ENCODE results near the gene FBXO47.

The FBXO47 gene

DNA sequence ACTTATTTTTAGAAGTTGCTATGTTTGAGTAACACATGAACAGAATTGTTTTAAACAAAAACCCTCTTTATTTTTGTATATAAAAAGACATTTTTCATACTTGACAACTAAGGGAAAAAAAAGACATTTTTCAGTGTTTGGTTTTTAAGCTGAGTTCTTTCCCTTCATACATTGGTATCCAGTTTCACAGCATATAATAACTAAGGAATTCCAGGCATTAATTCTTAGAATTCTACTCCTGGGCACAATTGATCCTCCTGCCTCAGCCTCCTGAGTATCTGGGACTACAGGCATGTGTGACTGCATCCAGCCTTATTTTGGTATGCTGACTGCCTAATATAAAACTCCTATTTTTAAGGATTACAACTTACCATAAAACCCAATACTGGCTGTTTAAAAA, 8.4 kb downstream of the FBXO47 start:
- TF ChIP-seq GATA3 (IDR thresholded peaks at IDR 0.05; ENCODE audit: low read depth, low read length) (no peak), GATA2 (IDR thresholded peaks at IDR 0.05; ENCODE audit: low read depth, low read length) (no peak)

DNA sequence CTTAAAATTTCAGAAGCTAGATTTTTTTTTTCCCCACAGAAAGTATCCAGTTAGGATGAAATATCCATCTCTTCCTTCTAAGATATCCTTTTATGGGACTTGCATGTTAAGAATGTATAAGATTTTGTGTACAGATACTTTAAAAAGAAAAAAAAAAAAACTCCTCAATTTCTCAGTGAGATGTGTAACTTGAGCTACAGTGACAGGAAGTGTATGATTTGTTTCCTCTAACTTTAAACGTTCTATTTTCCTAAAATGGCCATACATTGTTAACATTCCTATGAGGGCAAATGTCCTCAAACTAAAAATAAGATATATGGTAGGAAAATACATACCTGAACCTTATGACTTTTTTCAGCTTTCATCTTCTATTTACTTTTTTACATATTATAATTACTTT, 8.9 kb downstream of the FBXO47 start:
- TF ChIP-seq GATA3 (IDR thresholded peaks at IDR 0.05; ENCODE audit: low read depth, low read length) (no peak), GATA2 (IDR thresholded peaks at IDR 0.05; ENCODE audit: low read depth, low read length) (no peak)

DNA sequence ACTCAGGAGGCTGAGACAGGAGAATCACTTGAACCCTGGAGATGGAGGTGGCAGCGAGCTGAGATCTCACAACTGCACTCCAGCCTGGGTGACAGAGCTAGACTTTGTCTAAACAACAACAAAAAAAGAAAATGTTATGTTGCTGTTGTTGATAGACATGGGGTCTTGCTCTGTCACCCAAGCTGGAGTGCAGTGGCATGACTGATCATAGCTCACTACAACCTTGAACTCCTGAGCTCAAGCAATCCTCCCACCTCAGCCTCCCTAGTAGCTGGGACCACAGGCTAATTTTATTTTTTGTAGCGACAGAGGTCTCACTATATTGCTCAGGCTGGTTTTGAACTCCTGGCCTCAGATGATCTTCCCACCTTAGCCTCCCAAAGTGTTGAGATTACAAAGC, 20.0 kb downstream of the FBXO47 start:
- TF ChIP-seq GATA2 (IDR thresholded peaks at IDR 0.05; ENCODE audit: low read depth, low read length) (no peak), GATA3 (IDR thresholded peaks at IDR 0.05; ENCODE audit: low read depth, low read length) (no peak)

DNA sequence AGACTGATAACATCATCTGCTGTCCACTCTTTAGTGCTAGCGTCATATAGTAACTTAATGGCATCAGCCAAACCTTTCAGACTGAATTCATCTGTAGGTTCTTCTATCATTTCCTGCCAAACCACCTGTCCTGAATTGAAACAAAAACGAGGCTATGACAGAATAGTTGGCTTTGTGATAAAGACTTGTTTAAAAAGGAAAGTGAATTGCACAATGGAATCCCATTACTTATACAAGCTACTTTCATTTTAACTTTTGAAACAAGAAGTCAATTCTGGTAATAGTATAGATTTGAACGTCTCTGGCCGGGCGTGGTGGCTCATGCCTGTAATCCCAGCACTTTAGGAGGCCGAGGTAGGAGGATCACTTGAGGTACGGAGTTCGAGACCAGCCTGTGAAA, 23.6 kb downstream of the FBXO47 start:
- TF ChIP-seq GATA3 (IDR thresholded peaks at IDR 0.05; ENCODE audit: low read depth, low read length) (no peak), GATA2 (IDR thresholded peaks at IDR 0.05; ENCODE audit: low read depth, low read length) (no peak)

DNA sequence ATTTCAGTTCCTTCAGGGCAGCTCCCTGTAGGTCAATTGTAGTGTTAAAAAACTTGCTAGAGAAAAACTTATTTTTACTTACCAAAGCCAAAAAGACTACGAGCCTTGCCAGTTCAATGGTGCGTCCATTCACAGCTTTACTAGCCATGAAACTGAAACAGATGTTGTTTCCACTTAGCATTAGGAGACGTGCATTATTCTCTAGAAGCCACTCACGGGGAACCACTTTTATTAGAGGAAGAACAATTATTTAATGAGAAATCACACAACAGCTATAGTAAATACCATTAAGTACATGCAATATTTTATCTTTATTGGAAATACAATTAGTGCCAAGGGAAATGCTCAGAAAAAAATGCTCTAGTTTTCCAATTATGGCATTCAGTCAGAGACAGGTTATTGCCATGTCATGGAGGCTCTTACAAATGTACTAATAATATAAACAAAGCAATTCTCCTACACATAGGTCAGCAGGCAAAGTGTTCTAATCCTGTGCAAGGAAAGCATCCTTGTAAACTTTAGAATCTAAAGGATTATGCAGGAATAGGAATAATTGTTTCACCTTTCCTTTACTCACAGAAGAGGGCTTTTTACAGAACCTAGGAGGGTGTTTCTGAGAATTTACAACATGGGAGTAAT, 24.4 kb downstream of the FBXO47 start:
- TF ChIP-seq GATA3 (IDR thresholded peaks at IDR 0.05; ENCODE audit: low read depth, low read length), result no peak
- no peak for TF ChIP-seq GATA2 (IDR thresholded peaks at IDR 0.05; ENCODE audit: low read depth, low read length)

DNA sequence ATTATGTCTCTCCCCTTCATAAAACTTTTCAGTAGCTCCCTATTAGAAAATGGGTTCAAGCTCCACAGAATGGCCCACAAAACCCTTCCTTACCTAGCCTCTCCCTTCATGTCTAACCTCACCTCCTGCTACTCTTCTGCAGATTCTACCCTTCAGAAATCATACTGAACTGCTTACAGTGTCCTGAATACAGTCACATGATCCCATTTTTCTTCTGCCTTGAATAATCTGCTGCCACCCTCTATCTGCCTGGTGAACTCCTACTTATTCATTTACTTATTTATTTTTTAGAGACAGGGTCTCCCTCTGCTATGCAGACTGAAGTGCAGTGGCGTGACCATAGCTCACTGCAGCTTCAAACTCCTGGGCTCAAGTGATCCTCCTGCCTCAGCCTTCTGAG, 26.8 kb downstream of the FBXO47 start:
- no peak for TF ChIP-seq GATA2 (IDR thresholded peaks at IDR 0.05; ENCODE audit: low read depth, low read length)

DNA sequence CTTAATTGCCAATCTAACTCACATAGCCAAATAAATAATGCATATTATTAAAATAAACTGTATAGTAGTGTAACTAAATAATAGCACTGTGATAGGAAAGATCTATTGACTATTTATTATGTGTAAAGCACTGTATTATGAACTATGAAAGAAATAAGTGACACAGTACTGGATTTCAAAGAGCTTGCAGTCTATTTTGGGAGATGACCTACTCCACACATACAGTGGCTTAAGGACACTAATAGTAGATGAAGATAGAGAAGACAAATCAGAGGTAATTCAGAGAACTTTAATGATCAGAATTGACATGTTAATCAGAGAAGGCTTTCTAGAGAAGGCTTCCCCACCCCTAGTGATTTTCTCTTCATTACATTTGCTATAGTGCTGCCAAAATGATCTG, 27.2 kb downstream of the FBXO47 start:
- TF ChIP-seq GATA3 (IDR thresholded peaks at IDR 0.05; ENCODE audit: low read depth, low read length), result no peak
- no peak for TF ChIP-seq GATA2 (IDR thresholded peaks at IDR 0.05; ENCODE audit: low read depth, low read length)

DNA sequence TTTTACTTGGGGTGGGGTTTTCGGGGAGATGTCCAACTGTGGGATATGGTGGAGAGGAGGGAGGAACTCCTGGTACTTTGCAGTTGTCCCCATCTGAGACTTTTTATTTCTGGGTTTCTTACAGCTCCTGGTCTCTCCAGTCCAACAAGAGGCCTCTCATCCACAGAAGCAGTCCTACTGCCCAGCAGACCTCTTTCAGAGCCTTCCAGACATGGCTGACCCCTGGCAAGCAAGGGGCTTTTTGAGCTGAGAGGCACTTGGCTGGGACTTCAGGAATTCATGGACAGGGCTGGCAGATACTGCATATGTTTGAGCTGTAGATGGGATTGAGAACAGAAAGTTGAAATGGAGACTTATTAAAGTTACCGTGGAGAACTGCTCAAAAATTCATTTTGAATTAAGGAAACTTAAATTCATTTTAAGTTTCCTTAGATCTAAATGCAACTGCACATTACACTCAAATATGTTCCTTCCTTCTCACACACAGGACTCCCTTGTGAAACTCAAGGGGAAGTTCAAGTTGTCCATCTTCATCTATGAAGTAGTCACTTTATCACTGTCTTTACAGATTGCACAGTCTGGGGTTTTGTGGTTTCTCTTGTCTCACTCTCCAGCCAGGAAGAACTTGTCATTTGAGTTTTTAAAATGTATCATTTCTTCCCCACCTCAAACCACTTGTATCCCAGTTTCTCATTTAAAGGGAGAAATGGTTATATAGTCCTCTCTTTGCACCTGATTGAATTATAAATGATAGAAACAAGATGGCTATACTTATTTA, 40.7 kb downstream of the FBXO47 start:
- TF ChIP-seq GATA2 (IDR thresholded peaks at IDR 0.05; ENCODE audit: low read depth, low read length) (no peak), GATA3 (IDR thresholded peaks at IDR 0.05; ENCODE audit: low read depth, low read length) (no peak)

DNA sequence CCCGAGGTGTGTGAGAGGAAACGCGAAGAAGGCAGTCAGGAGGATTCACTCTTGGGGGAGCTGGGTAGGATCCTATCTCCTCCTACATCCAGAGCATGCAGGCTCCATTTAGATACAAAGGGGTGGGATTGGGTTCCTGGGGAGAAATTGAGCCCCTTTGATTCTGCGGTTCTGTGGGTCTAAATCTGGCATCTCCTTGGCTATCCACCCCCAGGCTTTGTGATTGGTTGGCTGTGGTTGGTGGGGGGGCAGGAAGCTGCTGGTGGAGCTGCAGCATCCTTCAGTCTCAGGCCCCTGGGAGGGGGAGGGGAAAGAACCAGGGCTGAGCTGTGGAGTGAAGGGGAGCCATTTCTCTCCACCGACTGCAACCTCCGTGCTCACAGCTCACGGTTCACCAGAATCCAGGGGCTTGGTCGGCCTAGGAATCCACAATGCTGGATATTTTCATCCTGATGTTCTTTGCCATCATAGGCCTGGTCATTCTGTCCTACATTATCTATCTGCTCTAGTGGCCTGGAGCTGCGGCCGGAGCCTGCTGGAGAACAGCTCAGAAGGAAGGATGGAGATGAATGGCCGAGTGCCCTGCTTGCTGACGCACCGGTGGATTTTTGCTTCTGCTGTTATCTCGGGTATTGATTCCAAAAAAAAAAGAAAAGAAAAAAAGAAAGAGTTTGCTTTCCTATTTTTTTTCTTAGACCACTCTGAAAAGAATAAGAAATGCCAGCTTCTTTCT, 41.8 kb downstream of the FBXO47 start, which contains the start of gene LASP1NB:
Gene LASP1NB (plus strand): TSS at position 352 of the 733 bp plus-strand sequence.
- TF ChIP-seq GATA3 (IDR thresholded peaks at IDR 0.05; ENCODE audit: low read depth, low read length) (no peak), GATA2 (IDR thresholded peaks at IDR 0.05; ENCODE audit: low read depth, low read length) (no peak; the same call in 1 of the 2 replicates)

DNA sequence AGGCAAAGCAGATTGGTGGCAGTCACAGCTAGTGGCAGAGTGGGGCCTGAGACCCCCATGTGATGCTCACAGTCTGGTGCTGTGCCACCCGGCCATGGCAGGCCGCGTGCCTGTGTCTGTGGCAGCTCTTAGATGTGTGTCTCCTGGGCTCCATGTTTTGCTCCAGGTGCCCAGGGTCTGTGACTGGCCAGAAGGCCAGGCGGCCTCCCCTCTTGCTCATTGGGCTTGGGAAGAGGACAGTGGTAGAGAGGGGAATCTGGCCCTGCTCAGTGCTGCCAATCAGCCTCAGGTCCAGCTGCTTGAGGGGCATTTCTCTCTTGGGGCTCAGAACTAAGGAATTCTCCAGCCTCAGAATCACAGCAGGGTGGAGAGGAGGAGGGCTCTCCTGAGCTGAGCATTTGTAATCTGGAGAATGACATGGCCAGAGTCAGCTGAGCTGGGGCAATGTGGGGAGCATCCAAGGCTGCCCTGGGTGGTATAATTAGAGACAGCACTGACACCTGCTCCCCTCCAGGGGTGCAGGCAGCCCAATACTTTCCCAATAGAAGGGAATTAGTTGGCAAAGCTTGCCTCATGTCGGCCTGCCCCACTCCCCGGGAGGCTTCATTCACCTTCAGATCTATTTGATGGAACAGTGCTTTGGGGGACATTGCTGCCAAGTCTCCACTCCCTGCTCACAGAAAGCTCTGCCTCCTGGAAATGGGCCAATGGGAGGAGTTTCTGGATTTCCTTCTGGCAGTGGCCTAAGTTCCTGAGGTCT, 44.5 kb downstream of the FBXO47 start:
- TF ChIP-seq GATA3 (IDR thresholded peaks at IDR 0.05; ENCODE audit: low read depth, low read length) (no peak), GATA2 (IDR thresholded peaks at IDR 0.05; ENCODE audit: low read depth, low read length) (no peak)

DNA sequence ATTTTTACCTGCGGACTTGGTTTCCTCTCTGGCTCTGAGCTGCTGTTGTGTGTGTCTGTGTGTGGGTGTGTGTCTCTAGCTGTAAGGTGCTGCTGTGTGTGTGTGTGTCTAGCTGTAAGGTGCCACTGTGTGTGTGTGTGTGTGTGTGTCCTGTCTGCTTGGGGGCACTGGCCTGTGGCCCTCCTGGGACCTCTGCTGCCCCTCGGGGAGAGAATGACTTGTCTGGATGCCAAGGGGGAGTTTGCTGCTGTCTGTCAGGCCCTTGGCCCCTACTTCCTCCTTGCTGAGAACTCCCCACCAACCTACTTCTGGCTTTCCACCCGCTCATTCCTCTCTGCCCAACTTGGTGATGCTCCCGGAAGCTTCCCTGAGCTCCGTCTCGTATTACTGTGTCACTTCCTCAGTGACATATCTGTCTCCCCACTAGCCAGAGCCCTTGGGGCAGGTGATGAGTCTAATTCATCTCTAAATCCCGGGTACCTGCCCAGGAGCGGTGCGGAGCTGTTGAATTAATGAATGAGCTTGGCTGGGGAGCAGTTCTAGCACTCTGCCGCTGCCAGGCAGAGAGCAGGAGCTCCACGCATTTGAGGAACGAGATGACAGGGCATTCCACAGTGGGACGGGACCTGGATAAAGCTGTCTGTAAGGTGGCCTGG, 45.3 kb downstream of the FBXO47 start:
- no peak for TF ChIP-seq GATA3 (IDR thresholded peaks at IDR 0.05; ENCODE audit: low read depth, low read length)
- no peak for TF ChIP-seq GATA2 (IDR thresholded peaks at IDR 0.05; ENCODE audit: low read depth, low read length)

DNA sequence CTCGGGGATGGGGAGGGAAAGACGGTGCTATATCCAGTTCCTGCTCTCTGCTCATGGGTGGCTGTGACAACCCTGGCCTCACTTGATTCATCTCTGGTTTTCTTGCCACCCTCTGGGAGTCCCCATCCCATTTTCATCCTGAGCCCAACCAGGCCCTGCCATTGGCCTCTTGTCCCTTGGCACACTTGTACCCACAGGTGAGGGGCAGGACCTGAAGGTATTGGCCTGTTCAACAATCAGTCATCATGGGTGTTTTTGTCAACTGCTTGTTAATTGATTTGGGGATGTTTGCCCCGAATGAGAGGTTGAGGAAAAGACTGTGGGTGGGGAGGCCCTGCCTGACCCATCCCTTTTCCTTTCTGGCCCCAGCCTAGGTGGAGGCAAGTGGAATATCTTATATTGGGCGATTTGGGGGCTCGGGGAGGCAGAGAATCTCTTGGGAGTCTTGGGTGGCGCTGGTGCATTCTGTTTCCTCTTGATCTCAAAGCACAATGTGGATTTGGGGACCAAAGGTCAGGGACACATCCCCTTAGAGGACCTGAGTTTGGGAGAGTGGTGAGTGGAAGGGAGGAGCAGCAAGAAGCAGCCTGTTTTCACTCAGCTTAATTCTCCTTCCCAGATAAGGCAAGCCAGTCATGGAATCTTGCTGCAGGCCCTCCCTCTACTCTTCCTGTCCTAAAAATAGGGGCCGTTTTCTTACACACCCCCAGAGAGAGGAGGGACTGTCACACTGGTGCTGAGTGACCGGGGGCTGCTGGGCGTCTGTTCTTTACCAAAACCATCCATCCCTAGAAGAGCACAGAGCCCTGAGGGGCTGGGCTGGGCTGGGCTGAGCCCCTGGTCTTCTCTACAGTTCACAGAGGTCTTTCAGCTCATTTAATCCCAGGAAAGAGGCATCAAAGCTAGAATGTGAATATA, 46.6 kb downstream of the FBXO47 start:
- TF ChIP-seq GATA3 (IDR thresholded peaks at IDR 0.05; ENCODE audit: low read depth, low read length) (no peak), GATA2 (IDR thresholded peaks at IDR 0.05; ENCODE audit: low read depth, low read length) (no peak)
